HG03175 (cell line): Measurements from ENCODE around the gene NPAS4.
"Not testable (repeated sequence)": the region's sequence is repeated elsewhere in the genome, so short reads cannot be mapped to it uniquely, and the experiment has no call there.

ENCODE experiments used
- ATAC-seq: cut with Tn5 transposase; IDR thresholded peaks from one replicate; pipeline ENCODE4 v1.9.1; 2021; ENCODE audit warnings: mild to moderate bottlenecking, moderate library complexity; ENCODE audit not compliant: unreplicated experiment

The NPAS4 gene

DNA sequence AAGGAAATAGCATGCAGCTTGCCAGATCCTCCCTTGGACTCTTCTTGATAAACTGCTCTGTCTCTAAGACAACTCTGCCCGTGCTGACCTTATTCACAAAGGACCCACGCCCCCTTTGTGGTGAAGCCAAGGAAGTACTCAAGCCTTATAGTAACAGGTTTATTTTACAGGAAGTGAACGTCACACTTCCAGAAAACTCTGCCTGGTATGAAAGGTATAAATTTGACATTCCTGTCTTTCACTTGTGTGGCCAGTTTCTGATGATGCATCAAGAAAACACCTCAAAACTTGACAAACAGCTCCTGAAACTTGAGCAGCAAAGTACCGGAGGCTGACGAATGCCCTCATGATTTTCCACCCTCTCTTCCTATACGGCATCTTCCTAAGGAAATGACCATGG, 33.4 kb downstream of the NPAS4 start:
- no peak for ATAC-seq

- no peak for ATAC-seq
Measured at GRCh38 chr11:66454828-66455227, 34.0 kb downstream of the NPAS4 start.

DNA sequence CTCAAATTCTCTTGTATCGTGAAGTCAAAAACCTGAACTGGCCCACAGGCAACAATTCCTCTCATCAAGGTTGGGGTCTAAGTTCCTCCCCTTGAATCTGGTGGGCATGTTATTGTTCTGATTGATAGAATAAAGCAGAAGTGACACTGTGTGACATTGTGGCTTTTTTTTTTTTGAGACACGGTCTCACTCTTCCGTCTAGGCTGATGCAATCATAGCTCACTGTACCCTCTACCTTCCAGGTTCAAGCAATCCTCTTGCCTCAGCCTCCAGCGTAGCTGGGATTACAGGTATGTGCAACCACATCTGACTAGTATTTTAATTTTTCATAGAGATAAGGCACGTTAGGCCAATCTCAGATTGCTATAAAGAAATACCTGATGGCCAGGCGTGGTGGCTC, 37.0 kb downstream of the NPAS4 start:
- no peak for ATAC-seq

GRCh38 chr11:66459138-66459778, 38.4 kb downstream of the NPAS4 start:
- no peak for ATAC-seq

GRCh38 chr11:66462010-66462409, 41.2 kb downstream of the NPAS4 start:
- ATAC-seq: no peak

DNA sequence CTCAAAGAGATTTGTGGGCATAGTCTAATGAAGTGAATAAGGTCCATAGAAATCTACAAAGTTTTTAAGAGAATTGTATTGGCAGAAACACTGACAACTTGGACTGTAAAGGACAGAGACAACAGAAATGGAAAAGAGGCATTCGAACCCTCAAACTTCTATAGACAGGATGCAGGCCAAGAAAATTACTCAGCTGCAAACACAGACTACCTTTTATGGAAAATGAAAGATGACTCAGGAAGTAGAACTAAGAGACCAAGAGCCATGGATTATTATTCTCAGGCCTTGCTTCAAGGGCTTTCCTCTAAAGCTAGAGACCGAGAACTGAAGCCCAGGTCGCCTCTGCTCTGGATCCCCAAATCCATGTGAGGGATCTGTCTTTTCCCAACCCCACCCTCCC, 42.1 kb downstream of the NPAS4 start:
- ATAC-seq: no peak

DNA sequence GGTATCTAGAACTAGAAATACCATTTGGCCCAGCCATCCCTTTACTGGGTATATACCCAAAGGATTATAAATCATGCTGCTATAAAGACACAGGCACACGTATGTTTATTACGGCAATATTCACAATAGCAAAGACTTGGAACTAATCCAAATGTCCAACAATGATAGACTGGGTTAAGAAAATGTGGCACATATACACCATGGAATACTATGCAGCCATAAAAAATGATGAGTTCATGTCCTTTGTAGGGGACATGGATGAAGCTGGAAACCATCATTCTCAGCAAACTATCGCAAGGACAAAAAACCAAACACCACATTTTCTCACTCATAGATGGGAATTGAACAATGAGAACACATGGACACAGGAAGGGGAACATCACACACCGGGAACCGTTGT, 43.3 kb downstream of the NPAS4 start:
- ATAC-seq: not testable (repeated sequence)

DNA sequence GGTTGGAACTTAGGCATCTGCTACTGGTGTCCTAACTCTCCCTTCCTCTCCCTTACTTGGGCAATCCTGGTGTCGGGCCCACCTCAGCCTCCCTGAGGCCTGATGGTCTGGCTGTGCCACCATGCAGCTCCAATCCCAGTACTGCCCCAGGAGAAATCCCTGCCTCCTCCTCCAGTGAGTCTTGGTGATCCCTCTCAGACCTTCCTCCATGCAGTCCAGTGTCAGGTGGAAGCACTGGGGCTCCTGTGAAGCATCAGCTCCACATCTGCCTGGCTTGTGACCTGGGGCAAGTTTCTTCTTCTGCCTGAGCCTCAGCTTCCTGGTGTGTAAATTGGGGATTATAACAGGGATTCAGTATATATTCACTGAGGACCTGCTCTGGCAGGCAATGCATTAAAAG, 44.1 kb downstream of the NPAS4 start:
- ATAC-seq: no peak

GRCh38 chr11:66465373-66466224, 44.8 kb downstream of the NPAS4 start:
- no peak for ATAC-seq

DNA sequence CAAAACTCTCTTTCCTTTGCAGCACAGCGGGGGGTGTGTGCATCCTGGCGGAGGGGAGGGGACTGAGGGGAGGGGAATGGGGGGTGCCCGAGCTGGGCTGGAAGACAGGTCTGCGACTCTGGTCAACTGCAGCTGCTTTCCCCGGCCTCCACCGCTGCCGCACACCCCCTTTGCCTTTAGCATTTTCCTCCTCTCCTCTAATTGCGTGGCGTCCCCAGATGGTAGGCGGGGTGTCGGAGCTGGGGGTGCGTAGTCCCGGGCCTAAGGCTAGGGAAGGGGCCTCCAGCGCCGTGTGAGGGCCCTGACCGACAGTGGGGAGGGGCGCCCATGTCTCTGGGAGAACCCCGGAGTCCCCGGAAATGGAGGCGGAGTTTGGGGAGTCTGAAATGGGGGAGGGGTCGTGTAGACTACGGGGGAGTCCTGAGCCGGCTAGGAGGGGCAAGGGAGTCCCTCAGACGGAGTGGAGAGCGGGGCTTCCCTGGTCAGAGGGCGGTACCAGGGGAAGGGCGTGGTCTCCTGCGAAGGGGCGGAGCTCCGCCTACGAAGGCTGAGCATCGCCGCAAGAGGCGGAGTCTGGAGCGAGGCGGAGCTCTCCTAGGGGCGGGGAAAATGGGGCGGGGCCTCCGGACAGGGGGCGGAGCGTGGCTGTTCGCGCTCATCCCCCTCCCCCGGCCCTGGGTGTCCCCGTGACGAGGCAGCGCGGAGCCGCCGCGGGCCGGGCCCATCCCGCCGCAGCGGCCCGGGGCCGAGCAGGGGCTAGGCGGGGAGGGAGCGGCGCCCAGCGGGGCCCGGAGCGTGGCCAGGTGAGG, 45.6 kb downstream of the NPAS4 start, which contains the start of gene PELI3:
Gene PELI3, plus strand, starts transcription at position 681 of the 809 bp plus-strand sequence. CDS start 1,224 bp downstream, outside the sequence.
- ATAC-seq: peak; percentile 86

GRCh38 chr11:66467034-66467659, 46.3 kb downstream of the NPAS4 start:
- peak; percentile 37 for ATAC-seq

DNA sequence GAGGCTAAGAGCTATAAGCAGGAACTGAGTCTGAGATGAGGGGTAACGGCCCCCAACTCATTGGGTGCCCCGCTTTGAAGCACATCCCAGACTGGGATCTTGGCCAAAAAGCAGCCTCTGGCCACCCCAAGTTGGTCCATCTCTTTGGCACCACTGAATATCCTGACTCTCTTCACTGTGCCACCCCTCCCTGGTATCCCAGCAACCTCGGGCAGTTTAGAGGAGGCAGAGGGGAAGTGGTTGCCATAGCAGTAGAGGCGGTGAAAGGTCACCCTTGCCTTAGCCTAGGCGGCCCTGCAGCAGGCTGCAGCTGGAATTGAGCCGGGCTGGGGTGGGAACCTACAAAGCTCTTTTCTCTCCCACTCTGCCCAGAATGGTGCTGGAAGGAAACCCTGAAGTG, 46.9 kb downstream of the NPAS4 start:
- no peak for ATAC-seq

DNA sequence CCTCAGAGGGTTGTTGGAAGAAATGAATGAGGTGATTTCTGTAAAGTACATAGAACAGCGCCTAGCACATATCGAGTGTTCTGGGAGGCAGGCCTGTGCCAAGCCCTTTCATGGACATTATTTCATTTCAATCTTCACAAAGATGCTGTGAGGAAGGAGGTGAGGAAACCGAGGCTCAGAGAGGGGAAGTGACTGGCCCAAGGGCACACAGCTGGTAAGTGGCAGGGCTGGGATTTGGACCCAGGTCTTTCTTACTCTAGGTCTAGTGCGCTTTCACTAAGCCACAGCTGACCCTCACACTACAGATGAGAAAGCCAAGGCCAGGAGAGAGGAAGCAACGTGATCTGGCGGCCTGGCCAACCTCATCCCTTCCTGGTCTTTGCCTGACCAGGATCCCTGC, 47.9 kb downstream of the NPAS4 start:
- no peak for ATAC-seq

DNA sequence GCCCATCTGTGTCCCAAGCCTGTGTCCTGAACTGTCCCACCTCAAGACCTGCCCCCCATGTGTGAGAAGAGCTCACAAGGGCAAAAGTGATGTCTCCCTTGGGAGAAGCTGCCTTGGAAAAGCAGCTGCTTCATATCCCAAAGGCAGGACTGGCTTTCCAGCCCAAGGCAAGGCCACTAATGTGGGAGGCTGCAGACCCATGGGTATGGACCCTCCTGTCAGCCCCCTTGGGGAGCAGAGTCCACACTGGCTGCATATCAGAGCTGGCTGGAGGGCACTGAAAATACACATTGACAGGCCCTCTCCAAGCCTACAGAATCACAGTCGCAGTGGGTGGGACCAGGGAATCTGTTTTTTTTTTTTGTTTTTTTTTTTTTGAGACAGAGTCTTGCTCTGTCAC, 48.6 kb downstream of the NPAS4 start:
- ATAC-seq: no peak

- no peak for ATAC-seq
Measured at GRCh38 chr11:66470015-66470414, 49.2 kb downstream of the NPAS4 start.

DNA sequence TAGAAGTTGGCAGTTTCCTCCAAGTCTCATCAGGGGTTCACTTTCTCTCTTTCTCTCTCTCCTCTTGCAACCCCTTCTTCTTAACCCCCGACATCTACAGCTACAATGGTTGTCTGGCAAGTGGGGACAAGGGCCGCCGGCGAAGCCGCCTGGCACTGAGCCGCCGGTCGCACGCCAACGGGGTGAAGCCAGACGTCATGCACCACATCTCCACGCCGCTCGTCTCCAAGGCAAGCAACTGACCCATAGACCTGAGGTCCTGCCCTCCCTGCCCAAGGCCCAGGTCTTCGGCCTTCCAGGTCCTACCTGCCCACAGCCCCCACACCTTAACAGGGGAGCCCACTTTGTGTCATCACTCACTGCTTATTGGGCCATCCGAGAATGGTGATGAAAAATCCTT, 50.3 kb downstream of the NPAS4 start:
- no peak for ATAC-seq

- no peak for ATAC-seq
Measured at GRCh38 chr11:66472054-66472453, 51.2 kb downstream of the NPAS4 start.

DNA sequence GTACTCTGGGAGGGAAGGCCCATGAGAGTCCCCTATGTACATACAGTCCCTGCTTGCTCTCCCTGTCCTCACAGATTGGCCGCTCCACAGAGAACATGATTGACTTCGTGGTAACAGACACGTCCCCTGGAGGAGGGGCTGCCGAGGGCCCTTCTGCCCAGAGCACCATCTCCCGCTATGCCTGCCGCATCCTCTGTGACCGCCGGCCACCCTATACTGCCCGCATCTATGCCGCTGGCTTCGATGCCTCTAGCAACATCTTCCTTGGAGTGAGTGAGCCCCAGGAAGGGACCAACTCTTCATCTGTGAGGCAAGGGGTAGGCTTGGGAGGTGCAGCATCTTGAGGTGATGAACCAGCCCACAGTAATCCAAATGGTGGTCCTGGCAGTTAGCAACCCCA, 52.3 kb downstream of the NPAS4 start:
- ATAC-seq: no peak

GRCh38 chr11:66473608-66474515, 53.0 kb downstream of the NPAS4 start:
- ATAC-seq: no peak
